GM20431 (cell line): ENCODE results near the gene TTC13.
"Not testable (repeated sequence)": the region's sequence is repeated elsewhere in the genome, so short reads cannot be mapped to it uniquely, and the experiment has no call there.

Experiments
- in situ Hi-C: fragments of 300-500 bp; cut with MseI, MboI; formaldehyde crosslinking; loops from one replicate; pipeline ENCODE4 v1.15.0; 2020; ENCODE audit warnings: low sequenced_read_pairs; ENCODE audit not compliant: unreplicated experiment

Gene TTC13, protein sequence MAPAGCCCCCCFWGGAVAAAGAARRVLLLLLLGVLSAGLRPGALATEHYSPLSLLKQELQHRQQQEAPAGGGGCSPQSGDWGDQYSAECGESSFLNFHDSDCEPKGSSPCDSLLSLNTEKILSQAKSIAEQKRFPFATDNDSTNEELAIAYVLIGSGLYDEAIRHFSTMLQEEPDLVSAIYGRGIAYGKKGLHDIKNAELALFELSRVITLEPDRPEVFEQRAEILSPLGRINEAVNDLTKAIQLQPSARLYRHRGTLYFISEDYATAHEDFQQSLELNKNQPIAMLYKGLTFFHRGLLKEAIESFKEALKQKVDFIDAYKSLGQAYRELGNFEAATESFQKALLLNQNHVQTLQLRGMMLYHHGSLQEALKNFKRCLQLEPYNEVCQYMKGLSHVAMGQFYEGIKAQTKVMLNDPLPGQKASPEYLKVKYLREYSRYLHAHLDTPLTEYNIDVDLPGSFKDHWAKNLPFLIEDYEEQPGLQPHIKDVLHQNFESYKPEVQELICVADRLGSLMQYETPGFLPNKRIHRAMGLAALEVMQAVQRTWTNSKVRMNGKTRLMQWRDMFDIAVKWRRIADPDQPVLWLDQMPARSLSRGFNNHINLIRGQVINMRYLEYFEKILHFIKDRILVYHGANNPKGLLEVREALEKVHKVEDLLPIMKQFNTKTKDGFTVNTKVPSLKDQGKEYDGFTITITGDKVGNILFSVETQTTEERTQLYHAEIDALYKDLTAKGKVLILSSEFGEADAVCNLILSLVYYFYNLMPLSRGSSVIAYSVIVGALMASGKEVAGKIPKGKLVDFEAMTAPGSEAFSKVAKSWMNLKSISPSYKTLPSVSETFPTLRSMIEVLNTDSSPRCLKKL

DNA sequence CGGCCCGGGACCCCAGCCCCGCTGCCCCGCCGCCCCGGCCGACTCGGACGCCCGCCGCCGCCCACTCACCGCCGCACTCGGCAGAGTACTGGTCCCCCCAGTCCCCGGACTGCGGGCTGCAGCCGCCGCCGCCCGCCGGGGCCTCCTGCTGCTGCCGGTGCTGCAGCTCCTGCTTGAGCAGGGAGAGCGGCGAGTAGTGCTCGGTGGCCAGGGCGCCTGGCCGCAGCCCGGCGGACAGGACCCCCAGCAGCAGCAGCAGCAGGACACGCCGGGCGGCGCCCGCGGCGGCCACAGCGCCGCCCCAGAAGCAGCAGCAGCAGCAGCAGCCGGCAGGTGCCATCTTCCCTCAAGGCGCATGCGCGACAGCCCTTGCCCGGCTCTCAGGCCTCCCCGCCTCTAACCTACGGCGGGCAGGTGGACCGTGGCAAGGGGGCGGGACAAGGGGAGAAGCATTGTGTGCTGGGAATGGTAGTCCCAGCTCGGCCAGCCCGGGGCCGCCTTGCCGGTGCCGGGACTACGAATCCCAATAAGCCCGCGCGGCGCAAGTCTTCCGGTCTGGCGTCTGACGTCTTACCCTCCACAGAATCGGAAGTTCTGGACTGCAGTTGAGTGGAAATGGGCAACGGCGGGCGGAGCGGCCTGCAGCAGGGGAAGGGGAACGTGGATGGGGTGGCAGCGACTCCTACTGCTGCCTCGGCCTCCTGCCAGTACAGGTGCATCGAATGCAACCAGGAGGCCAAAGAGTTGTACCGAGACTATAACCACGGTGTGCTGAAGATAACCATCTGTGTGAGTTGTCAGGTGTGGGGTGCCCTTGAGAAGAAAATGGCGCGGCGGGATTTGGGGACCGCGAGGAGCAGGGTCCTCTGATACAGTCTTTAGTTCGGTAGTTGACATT is at the start of gene TTC13, which contains the start of gene ARV1:
TTC13 (minus strand) TSS at position 371 of the 898 bp plus-strand sequence; CDS start at position 340, 31 bp downstream.
ARV1 (plus strand) TSS at position 604 of the 898 bp plus-strand sequence; CDS start at position 616, 12 bp downstream.
- in situ Hi-C loops = no loop called here

- in situ Hi-C loops = no loop called here
Observed at GRCh38 chr1:231027971-231028370, 49.3 kb upstream of the TTC13 start.

DNA sequence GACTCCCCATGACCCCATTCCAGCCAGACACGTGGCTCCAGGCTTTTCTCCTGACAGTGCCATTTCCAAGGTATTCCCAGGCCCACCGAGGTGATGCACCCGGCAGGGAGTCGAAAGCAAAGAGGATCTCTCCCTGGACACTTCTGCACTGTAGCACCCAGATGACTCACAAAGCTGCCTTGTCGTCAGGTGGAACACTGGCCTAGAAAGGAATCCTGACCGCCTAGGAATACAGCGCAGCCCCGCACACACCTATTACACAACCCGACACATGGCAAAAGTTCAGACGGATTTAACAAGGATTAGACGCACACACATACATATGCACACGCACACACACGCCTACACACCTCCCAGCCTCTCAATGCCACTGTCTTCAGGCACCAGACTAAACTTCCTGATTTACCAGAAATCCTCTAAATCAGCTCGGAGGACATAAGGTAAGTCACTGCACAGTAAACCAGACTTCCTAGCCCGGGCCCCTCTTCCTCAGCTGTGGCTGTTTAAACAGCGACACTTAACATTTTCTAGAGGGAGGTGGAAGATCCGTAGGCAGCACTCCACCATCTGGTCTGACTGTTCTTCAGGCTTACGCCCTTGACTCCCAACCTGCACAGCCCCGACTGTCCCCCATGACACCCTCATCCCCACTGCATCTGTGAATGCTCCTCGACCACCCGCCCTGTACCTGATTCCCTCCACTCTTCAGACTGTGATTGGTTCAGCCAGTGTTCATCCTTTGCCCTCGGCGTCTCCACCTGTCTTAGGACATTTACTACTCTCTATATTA is 48.7 kb upstream of the TTC13 start:
- in situ Hi-C loops = no loop called here

DNA sequence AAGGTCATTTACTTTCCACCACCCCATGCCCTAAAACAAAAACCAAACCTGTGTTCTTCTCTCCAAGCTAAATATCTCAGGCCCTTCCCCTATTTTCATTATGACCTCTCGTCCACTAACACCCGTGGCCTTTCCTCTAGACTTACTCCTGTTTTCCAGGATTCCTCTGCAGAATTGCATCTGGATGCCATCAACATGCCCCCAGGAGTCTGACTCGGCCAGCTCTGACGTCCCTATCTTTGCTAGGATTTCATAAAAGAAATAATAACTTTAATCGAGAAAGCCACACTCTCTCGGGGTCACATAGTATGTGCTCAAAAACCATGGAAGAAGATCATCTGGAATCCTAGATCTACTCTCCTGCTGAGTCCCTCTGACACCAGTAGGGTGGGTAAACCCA is 47.9 kb upstream of the TTC13 start:
- in situ Hi-C loops = no loop called here

DNA sequence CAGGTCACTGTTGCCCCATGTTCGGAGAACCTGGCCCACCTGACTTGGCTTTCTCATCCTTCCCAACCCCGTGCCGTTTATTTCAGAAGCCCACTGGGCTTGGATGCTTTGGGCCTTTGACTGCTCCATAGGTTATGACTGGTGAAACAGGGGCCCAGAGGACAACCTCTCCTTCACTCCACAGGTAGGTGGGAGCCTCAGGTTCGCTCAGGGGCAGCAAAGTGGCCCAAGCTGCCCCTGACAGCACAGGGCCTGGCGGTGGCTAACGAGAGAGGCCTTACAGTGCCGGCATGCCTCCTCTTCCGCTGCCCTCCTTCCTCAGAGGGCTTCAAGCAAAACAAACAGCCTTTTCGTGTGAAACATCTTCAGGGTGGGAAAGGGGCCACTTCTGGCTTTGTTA is 44.5 kb upstream of the TTC13 start:
- in situ Hi-C loops = no loop called here

GRCh38 chr1:231022543-231022942 is 43.9 kb upstream of the TTC13 start:
- in situ Hi-C loops = not testable (repeated sequence)

DNA sequence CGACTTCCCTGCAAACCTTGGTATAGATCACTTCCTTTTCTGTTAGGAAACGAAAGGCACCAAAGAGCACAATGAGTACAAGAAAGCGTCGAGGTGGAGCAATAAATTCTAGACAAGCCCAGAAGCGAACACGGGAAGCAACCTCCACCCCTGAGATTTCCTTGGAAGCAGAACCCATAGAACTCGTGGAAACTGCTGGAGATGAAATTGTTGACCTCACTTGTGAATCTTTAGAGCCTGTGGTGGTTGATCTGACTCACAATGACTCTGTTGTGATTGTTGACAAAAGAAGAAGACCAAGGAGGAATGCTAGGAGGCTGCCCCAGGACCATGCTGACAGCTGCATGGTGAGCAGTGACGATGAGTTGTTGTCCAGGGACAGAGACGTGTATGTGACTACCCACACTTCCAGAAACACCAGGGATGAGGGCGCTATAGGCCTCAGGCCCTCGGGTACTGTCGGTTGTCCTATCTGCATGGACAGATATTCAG is 42.9 kb upstream of the TTC13 start:
- in situ Hi-C loops = no loop called here

DNA sequence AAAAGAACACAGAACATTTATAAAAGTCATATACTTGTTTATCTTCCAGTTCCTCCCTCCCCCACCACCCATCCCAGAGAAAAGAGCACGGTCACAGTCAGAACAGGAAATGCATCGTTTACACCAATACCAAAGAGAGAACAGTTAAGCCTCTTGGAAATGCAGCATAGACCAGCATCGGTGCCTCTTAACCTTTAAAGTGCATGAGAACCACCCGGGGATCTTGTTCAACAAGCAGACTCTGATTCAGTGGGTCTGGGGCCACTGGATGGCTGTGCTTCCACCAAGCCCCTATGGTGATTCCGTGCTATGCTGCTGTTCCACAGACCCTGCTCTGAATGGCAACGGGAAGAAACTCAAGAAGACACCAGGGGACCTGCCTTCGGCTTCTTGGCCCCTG is 42.2 kb upstream of the TTC13 start:
- in situ Hi-C loops = no loop called here

DNA sequence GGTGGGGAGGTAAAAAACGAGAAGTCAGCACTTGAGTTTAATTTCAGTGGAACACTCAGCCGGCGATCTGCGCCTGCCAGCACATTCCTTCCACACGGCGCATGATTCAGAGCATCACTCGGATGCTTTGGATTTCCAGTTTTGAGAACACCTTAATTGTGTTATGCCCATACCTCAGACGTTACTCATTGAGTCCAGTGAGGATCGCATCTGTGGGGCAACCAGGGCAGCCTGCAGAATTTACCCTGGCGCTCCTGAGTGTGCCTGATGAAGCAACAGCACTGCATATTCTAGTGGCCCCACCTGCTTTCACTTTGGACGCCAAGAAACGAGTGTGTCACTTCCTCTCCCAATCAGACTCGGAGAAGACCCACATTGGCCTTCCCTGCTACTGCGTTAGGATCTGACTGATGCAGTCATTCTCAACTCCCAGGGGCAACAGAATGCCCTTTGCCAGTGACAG is 41.5 kb upstream of the TTC13 start:
- in situ Hi-C loops = no loop called here

- in situ Hi-C loops = no loop called here
Observed at GRCh38 chr1:231019711-231020110, 41.0 kb upstream of the TTC13 start.

- in situ Hi-C loops = no loop called here
Observed at GRCh38 chr1:231016966-231017365, 38.3 kb upstream of the TTC13 start.

GRCh38 chr1:231016234-231016633 is 37.6 kb upstream of the TTC13 start:
- in situ Hi-C loops = no loop called here

DNA sequence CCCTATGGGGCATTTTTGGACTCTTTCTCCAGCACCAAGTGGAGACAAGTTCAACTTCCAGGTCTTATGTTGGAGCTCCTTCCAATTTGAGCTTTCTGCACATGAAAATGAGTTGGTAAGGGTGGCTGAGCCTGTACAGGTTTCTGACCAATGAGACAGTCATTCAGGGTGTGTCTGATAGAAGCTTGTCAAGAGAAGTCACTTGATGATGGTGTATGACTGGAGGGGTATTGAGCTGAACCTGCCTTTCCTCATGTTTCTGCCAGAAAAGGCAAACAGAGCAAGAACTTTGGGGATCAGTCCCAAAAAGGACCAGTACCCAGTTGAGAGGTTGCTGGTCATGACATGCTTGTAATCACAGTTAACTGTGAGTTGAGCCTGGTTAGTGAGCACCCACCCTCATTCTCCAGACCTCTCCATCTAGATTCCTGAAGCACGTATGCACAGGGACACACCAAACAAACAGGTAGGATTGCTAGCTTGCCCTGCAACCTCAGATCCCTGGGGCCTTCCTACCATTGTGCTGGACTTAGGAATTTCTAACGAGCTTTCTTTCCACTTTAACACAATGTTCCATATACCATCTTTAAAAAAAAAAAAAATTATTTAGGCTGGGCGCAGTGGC is 34.8 kb upstream of the TTC13 start:
- in situ Hi-C loops = no loop called here

GRCh38 chr1:231011963-231012362 is 33.3 kb upstream of the TTC13 start:
- in situ Hi-C loops = no loop called here

DNA sequence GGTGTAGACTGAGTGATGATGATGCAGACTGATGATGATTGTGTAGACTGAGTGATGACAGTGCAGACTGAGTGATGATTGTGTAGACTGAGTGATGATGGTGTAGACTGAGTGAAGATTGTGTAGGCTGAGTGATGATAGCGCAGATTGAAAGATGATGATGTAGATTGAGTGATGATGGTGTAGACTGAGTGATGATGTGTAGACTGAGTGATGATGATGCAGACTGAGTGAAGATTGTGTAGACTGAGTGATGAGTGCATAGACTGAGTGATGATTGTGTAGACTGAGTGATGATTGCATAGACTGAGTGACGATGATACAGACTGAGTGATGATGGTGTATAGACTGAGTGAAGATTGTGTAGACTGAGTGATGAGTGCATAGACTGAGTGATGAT is 32.7 kb upstream of the TTC13 start:
- in situ Hi-C loops = no loop called here

- in situ Hi-C loops = not testable (repeated sequence)
Observed at GRCh38 chr1:231007535-231007934, 28.9 kb upstream of the TTC13 start.

DNA sequence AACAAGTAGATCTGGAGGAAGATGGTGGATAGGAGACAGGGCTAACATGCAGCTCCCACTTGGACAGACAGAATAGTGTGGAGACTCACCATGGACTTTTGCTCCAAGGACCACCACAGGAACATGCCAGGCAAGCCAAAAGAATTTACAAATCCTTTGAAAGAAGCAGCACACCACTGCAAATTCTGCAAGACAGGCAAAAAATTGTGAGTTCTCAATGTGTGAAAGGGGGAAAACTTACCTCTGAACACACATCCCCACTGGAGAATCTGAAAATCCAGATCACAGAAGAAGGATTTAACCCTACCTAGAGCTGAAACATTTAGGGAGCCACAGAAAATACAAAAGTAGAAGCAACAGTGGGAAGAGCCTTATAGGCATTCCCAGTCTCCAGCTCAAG is 23.2 kb upstream of the TTC13 start:
- in situ Hi-C loops = no loop called here

DNA sequence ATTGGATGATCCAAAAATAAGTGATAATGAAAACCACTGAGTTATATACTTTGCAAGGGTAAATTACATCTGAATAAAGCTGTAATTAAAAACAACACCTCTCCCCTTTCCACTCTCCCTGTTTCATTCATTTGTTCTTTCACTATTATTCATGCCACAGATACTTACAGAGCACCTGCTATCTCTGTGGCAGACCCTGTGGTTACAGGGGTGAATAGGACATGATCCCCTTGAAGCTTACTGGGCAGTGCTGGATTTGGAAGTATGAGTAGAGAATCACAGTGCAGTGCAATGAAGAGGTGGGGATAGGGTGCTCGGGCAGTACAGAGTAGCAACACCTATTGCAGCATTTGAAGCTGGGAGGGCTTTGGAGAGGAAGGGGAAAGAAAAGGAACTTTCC is 22.0 kb upstream of the TTC13 start:
- in situ Hi-C loops = no loop called here

DNA sequence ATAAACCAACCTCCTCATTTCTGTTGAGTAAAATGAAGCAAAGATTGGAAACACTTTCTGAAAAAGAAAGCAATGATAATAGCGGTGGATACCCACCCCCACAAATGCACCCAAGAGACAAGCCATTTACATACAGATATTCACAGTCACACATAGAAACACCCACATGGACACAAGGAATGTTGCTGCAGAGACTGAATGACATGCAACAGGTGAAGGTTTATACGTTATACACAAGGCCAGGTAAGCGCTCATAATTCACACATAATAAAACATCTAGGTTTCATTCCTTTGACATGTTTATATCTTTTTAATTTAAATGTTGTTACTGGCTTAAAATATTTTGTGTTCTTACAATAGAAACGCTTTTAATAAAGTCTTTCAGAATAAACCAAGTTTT is 21.5 kb upstream of the TTC13 start:
- in situ Hi-C loops = no loop called here
